ENCODE results near the gene IPO13.

IPO13 gene

GRCh38 chr1:43942411-43942810 is 4.3 kb upstream of the IPO13 start:
- H3K27ac ChIP-seq = no peak overlapping the region
- H3K4me1 ChIP-seq (ENCODE audit: control insufficient read depth in 1 of 2, insufficient read depth in 1 of 2, low read depth in 1 of 2, low read length in 1 of 2) = peaks cover 11 to 14% of the 10 kb centered on the region in 2 experiments
- H3K27me3 ChIP-seq = peaks cover 16% of the 10 kb centered on the region
- no peak overlapping the region for H3K4me3 ChIP-seq (ENCODE audit: low read depth in 1 of 2, low read length in 1 of 2)
- no peaks in the 10 kb centered on the region for H3K36me3 ChIP-seq
- TF ChIP-seq CTCF (IDR thresholded peaks at IDR 0.05) = no peak
- H3K9me3 ChIP-seq = no peaks in the 10 kb centered on the region

- Histone ChIP-seq H3K9me3 (no peaks in the 10 kb centered on the region), H3K27ac (no peak overlapping the region), H3K4me3 (ENCODE audit: low read depth in 1 of 2, low read length in 1 of 2) (no peak overlapping the region), H3K4me1 (ENCODE audit: control insufficient read depth in 1 of 2, insufficient read depth in 1 of 2, low read depth in 1 of 2, low read length in 1 of 2) (peaks cover 17 to 25% of the 10 kb centered on the region in 2 experiments), H3K36me3 (peaks cover 4% of the 10 kb centered on the region), H3K27me3 (no peaks in the 10 kb centered on the region)
- TF ChIP-seq CTCF (IDR thresholded peaks at IDR 0.05) = no peak
Measured at GRCh38 chr1:43944860-43945259, 1.9 kb upstream of the IPO13 start.

- H3K9me3 ChIP-seq = no peaks in the 10 kb centered on the region
- peaks cover 17 to 25% of the 10 kb centered on the region in 2 experiments for H3K4me1 ChIP-seq (ENCODE audit: control insufficient read depth in 1 of 2, insufficient read depth in 1 of 2, low read depth in 1 of 2, low read length in 1 of 2)
- no peaks in the 10 kb centered on the region for H3K27me3 ChIP-seq
- peaks cover 8% of the 10 kb centered on the region for H3K36me3 ChIP-seq
- peak overlapping the region; percentile 83 to 86 for H3K4me3 ChIP-seq (ENCODE audit: low read depth in 1 of 2, low read length in 1 of 2)
- peak overlapping the region; percentile 94 for H3K27ac ChIP-seq
- no peak for TF ChIP-seq CTCF (IDR thresholded peaks at IDR 0.05)
Measured at GRCh38 chr1:43945674-43946235, 995 bp upstream of the IPO13 start.

GRCh38 chr1:43947061-43947873 is 517 bp downstream of the IPO13 start:
- peak overlapping the region; percentile 83 to 86 for H3K4me3 ChIP-seq (ENCODE audit: low read depth in 1 of 2, low read length in 1 of 2)
- no peaks in the 10 kb centered on the region for H3K9me3 ChIP-seq
- peak overlapping the region; percentile 94 for H3K27ac ChIP-seq
- H3K36me3 ChIP-seq = peaks cover 8% of the 10 kb centered on the region
- H3K27me3 ChIP-seq = no peaks in the 10 kb centered on the region
- TF ChIP-seq CTCF (IDR thresholded peaks at IDR 0.05) = no peak
- peaks cover 17 to 25% of the 10 kb centered on the region in 2 experiments for H3K4me1 ChIP-seq (ENCODE audit: control insufficient read depth in 1 of 2, insufficient read depth in 1 of 2, low read depth in 1 of 2, low read length in 1 of 2)

GRCh38 chr1:43947874-43948437 is 1.2 kb downstream of the IPO13 start:
- Histone ChIP-seq H3K27ac (no peak overlapping the region), H3K27me3 (no peaks in the 10 kb centered on the region), H3K4me3 (ENCODE audit: low read depth in 1 of 2, low read length in 1 of 2) (no peak overlapping the region), H3K36me3 (peaks cover 8% of the 10 kb centered on the region), H3K4me1 (ENCODE audit: control insufficient read depth in 1 of 2, insufficient read depth in 1 of 2, low read depth in 1 of 2, low read length in 1 of 2) (peaks cover 17 to 25% of the 10 kb centered on the region in 2 experiments), H3K9me3 (no peaks in the 10 kb centered on the region)
- no peak for TF ChIP-seq CTCF (IDR thresholded peaks at IDR 0.05)

Data from neutrophil (primary cell).